HG03575 (cell line): ENCODE data around the gene SORL1-AS1.
"Not testable (repeated sequence)": the region's sequence is repeated elsewhere in the genome, so short reads cannot be mapped to it uniquely, and the experiment has no call there.

Experiments used
- ATAC-seq: cut with Tn5 transposase; IDR thresholded peaks from one replicate; pipeline ENCODE4 v1.9.1; 2021; ENCODE audit not compliant: unreplicated experiment, insufficient number of reproducible peaks, low FRiP score; ENCODE audit errors: extremely low read depth

SORL1-AS1 gene

GRCh38 chr11:121412711-121413415, 39.9 kb downstream of the SORL1-AS1 start:
- no peak for ATAC-seq

GRCh38 chr11:121412000-121412587, 40.7 kb downstream of the SORL1-AS1 start:
- no peak for ATAC-seq

- not testable (repeated sequence) for ATAC-seq
Measured at GRCh38 chr11:121411330-121411729, 41.4 kb downstream of the SORL1-AS1 start.

- not testable (repeated sequence) for ATAC-seq
Measured at GRCh38 chr11:121410041-121410440, 42.7 kb downstream of the SORL1-AS1 start.

GRCh38 chr11:121408830-121409229, 43.9 kb downstream of the SORL1-AS1 start:
- no peak for ATAC-seq

- ATAC-seq = no peak
Measured at GRCh38 chr11:121406291-121406690, 46.5 kb downstream of the SORL1-AS1 start.

- no peak for ATAC-seq
Measured at GRCh38 chr11:121405646-121406045, 47.1 kb downstream of the SORL1-AS1 start.

- no peak for ATAC-seq
Measured at GRCh38 chr11:121394785-121395184, 58.0 kb downstream of the SORL1-AS1 start.

- ATAC-seq = no peak
Measured at GRCh38 chr11:121393855-121394254, 58.9 kb downstream of the SORL1-AS1 start.

- no peak for ATAC-seq
Measured at GRCh38 chr11:121391914-121392313, 60.9 kb downstream of the SORL1-AS1 start.

GRCh38 chr11:121389651-121390050, 63.1 kb downstream of the SORL1-AS1 start:
- ATAC-seq = no peak
